HG03457 (cell line): ENCODE measurements around the gene MYH9.
A peak's percentile ranks its signal among the peaks of the same experiment; 100 is the strongest.
"Not testable (repeated sequence)": the region's sequence is repeated elsewhere in the genome, so short reads cannot be mapped to it uniquely, and the experiment has no call there.

Experiments used
- ATAC-seq: cut with Tn5 transposase; IDR thresholded peaks from one replicate; pipeline ENCODE4 v1.9.1; 2021; ENCODE audit warnings: moderate number of reproducible peaks; ENCODE audit not compliant: unreplicated experiment

The MYH9 gene

GRCh38 chr22:36253523-36254490, 134.0 kb downstream of the MYH9 start:
- no peak for ATAC-seq

- no peak for ATAC-seq
Observed at GRCh38 chr22:36252754-36253522, 134.8 kb downstream of the MYH9 start, which contains the start of gene APOL1. Gene APOL1 (plus strand): TSS chr22:36253133. CDS start chr22:36254956, 1,823 bp downstream.

GRCh38 chr22:36251979-36252608, 135.7 kb downstream of the MYH9 start:
- ATAC-seq, result not testable (repeated sequence)

GRCh38 chr22:36250292-36250960, 137.3 kb downstream of the MYH9 start:
- ATAC-seq, result not testable (repeated sequence)

GRCh38 chr22:36249160-36249559, 138.6 kb downstream of the MYH9 start:
- ATAC-seq, result no peak

GRCh38 chr22:36247955-36248354, 139.8 kb downstream of the MYH9 start:
- no peak for ATAC-seq

GRCh38 chr22:36246718-36247117, 141.0 kb downstream of the MYH9 start:
- no peak for ATAC-seq

- no peak for ATAC-seq
Observed at GRCh38 chr22:36245805-36246356, 141.9 kb downstream of the MYH9 start.

GRCh38 chr22:36244522-36245391, 143.0 kb downstream of the MYH9 start:
- ATAC-seq, result no peak

- ATAC-seq, result no peak
Observed at GRCh38 chr22:36243986-36244385, 143.8 kb downstream of the MYH9 start.

- ATAC-seq, result peak; percentile 64
Observed at GRCh38 chr22:36239401-36240171, 148.2 kb downstream of the MYH9 start, which contains the start of gene APOL2. Gene APOL2 (minus strand): TSS chr22:36239527. CDS start chr22:36233162, 6,365 bp downstream.

GRCh38 chr22:36239150-36239400, 148.7 kb downstream of the MYH9 start:
- no peak for ATAC-seq

GRCh38 chr22:36238373-36239149, 149.2 kb downstream of the MYH9 start:
- ATAC-seq, result no peak

GRCh38 chr22:36237462-36238372, 150.1 kb downstream of the MYH9 start:
- ATAC-seq, result no peak

GRCh38 chr22:36236388-36237319, 151.1 kb downstream of the MYH9 start:
- no peak for ATAC-seq

GRCh38 chr22:36235585-36235984, 152.2 kb downstream of the MYH9 start:
- ATAC-seq, result no peak
